ENCODE results near the gene PSMD13. TPM values are rescaled to one million over a fixed set of nuclear protein-coding genes. Genes with fewer than 3 reads are reported as not detected.
"Not testable (repeated sequence)": the region's sequence is repeated elsewhere in the genome, so short reads cannot be mapped to it uniquely, and the experiment has no call there.

PSMD13 gene
- total RNA-seq, 8 experiments from 2014 or later = 106 to 155 (median 141) TPM

GRCh38 chr11:216081-216974 lies 20.4 kb upstream of the PSMD13 start:
- Histone ChIP-seq H3K4me3 (no peak overlapping the region), H3K27ac (no peak overlapping the region), H3K4me1 (replicated peaks in 1 of 2) (no peaks in the 10 kb centered on the region)
- in situ Hi-C loops (cut with MboI; ENCODE audit: low pct_unique_long_range_greater_than_20kb in 2 of 9, low sequenced_read_pairs in 9 of 9, unreplicated experiment in 9 of 9) = no loop called here
- 20 to 100% (median 95%) methylated on average over 1 to 10 of the region's 11 CpGs; no CpG with 5 or more reads in 3 of the 10 experiments for WGBS, 10 experiments
- peak in 4 of 8 experiments; percentile 3 to 68 (median 16) for ATAC-seq (replicated peaks in 6 of 8)

GRCh38 chr11:217704-218103 lies 19.1 kb upstream of the PSMD13 start:
- ATAC-seq (replicated peaks in 6 of 8) = peak in 3 of 8 experiments; percentile 12 to 25 (median 16)
- Histone ChIP-seq H3K4me1 (replicated peaks in 1 of 2) (no peaks in the 10 kb centered on the region), H3K27ac (no peak overlapping the region), H3K4me3 (no peak overlapping the region)
- 80 to 100% (median 80%) methylated on average over 1 to 2 of the region's 3 CpGs; no CpG with 5 or more reads in 7 of the 10 experiments for WGBS, 10 experiments
- in situ Hi-C loops (cut with MboI; ENCODE audit: low pct_unique_long_range_greater_than_20kb in 2 of 9, low sequenced_read_pairs in 9 of 9, unreplicated experiment in 9 of 9) = no loop called here

- 20 to 98% (median 86%) methylated on average over 1 to 16 of the region's 29 CpGs; no CpG with 5 or more reads in 1 of the 10 experiments for WGBS, 10 experiments
- in situ Hi-C loops (cut with MboI; ENCODE audit: low pct_unique_long_range_greater_than_20kb in 2 of 9, low sequenced_read_pairs in 9 of 9, unreplicated experiment in 9 of 9) = no loop called here
Observed at GRCh38 chr11:218815-219593, 17.8 kb upstream of the PSMD13 start.

GRCh38 chr11:220641-221215 lies 16.0 kb upstream of the PSMD13 start:
- no CpG with 5 or more reads among the region's 3 CpGs for WGBS, 10 experiments
- ATAC-seq (replicated peaks in 6 of 8); in situ Hi-C loops (cut with MboI; ENCODE audit: low pct_unique_long_range_greater_than_20kb in 2 of 9, low sequenced_read_pairs in 9 of 9, unreplicated experiment in 9 of 9); H3K4me1 ChIP-seq (replicated peaks in 1 of 2); H3K4me3 ChIP-seq; H3K27ac ChIP-seq: not testable (repeated sequence)

More at GRCh38 chr11:218815-219593, 17.8 kb upstream of the PSMD13 start:
- H3K4me3 ChIP-seq = no peak overlapping the region
- no peak for ATAC-seq (replicated peaks in 6 of 8)
- no peaks in the 10 kb centered on the region for H3K4me1 ChIP-seq (replicated peaks in 1 of 2)
- H3K27ac ChIP-seq = no peak overlapping the region

GRCh38 chr11:221539-221938 lies 15.2 kb upstream of the PSMD13 start:
- Histone ChIP-seq H3K4me3 (no peak overlapping the region), H3K4me1 (replicated peaks in 1 of 2) (no peaks in the 10 kb centered on the region), H3K27ac (no peak overlapping the region)
- no peak for ATAC-seq (replicated peaks in 6 of 8)
- in situ Hi-C loops (cut with MboI; ENCODE audit: low pct_unique_long_range_greater_than_20kb in 2 of 9, low sequenced_read_pairs in 9 of 9, unreplicated experiment in 9 of 9) = no loop called here
- 57 to 100% (median 83%) methylated on average over 2 to 7 of the region's 7 CpGs; no CpG with 5 or more reads in 1 of the 10 experiments for WGBS, 10 experiments

GRCh38 chr11:221998-222789 lies 14.6 kb upstream of the PSMD13 start:
- ATAC-seq (replicated peaks in 6 of 8) = peak in 1 of 8 experiments; percentile 31
- H3K4me1 ChIP-seq (replicated peaks in 1 of 2) = no peaks in the 10 kb centered on the region
- 83 to 100% (median 95%) methylated on average over 1 to 5 of the region's 14 CpGs; no CpG with 5 or more reads in 2 of the 10 experiments for WGBS, 10 experiments
- in situ Hi-C loops (cut with MboI; ENCODE audit: low pct_unique_long_range_greater_than_20kb in 2 of 9, low sequenced_read_pairs in 9 of 9, unreplicated experiment in 9 of 9) = no loop called here
- no peak overlapping the region for H3K4me3 ChIP-seq
- no peak overlapping the region for H3K27ac ChIP-seq

GRCh38 chr11:223026-223789 lies 13.6 kb upstream of the PSMD13 start:
- in situ Hi-C loops (cut with MboI; ENCODE audit: low pct_unique_long_range_greater_than_20kb in 2 of 9, low sequenced_read_pairs in 9 of 9, unreplicated experiment in 9 of 9) = no loop called here
- peak in 1 of 8 experiments; percentile 16 for ATAC-seq (replicated peaks in 6 of 8)
- no peak overlapping the region for H3K27ac ChIP-seq
- 33 to 100% (median 77%) methylated on average over 1 to 10 of the region's 16 CpGs; no CpG with 5 or more reads in 5 of the 10 experiments for WGBS, 10 experiments
- no peaks in the 10 kb centered on the region for H3K4me1 ChIP-seq (replicated peaks in 1 of 2)
- no peak overlapping the region for H3K4me3 ChIP-seq

GRCh38 chr11:223884-224283 lies 12.9 kb upstream of the PSMD13 start:
- H3K4me3 ChIP-seq = no peak overlapping the region
- peak in 2 of 8 experiments; percentile 46 to 84 for ATAC-seq (replicated peaks in 6 of 8)
- H3K4me1 ChIP-seq (replicated peaks in 1 of 2) = no peaks in the 10 kb centered on the region
- no CpG with 5 or more reads among the region's 9 CpGs for WGBS, 10 experiments
- H3K27ac ChIP-seq = no peak overlapping the region
- in situ Hi-C loops (cut with MboI; ENCODE audit: low pct_unique_long_range_greater_than_20kb in 2 of 9, low sequenced_read_pairs in 9 of 9, unreplicated experiment in 9 of 9) = no loop called here

- in situ Hi-C loops (cut with MboI; ENCODE audit: low pct_unique_long_range_greater_than_20kb in 2 of 9, low sequenced_read_pairs in 9 of 9, unreplicated experiment in 9 of 9) = no loop called here
- 80 to 100% (median 98%) methylated on average over 1 to 6 of the region's 7 CpGs; no CpG with 5 or more reads in 1 of the 10 experiments for WGBS, 10 experiments
- no peak for ATAC-seq (replicated peaks in 6 of 8)
- Histone ChIP-seq H3K4me1 (replicated peaks in 1 of 2) (no peaks in the 10 kb centered on the region), H3K4me3 (no peak overlapping the region), H3K27ac (no peak overlapping the region)
Observed at GRCh38 chr11:224424-224823, 12.4 kb upstream of the PSMD13 start.

- 78 to 100% (median 95%) methylated on average over 1 to 7 of the region's 10 CpGs; no CpG with 5 or more reads in 1 of the 10 experiments for WGBS, 10 experiments
- no peak for ATAC-seq (replicated peaks in 6 of 8)
- in situ Hi-C loops (cut with MboI; ENCODE audit: low pct_unique_long_range_greater_than_20kb in 2 of 9, low sequenced_read_pairs in 9 of 9, unreplicated experiment in 9 of 9) = no loop called here
Observed at GRCh38 chr11:225734-226453, 10.9 kb upstream of the PSMD13 start.

GRCh38 chr11:227824-228379 lies 8.9 kb upstream of the PSMD13 start:
- 42 to 100% (median 88%) methylated on average over 1 to 4 of the region's 6 CpGs; no CpG with 5 or more reads in 2 of the 10 experiments for WGBS, 10 experiments
- H3K27ac ChIP-seq = no peak overlapping the region
- H3K4me1 ChIP-seq (replicated peaks in 1 of 2) = no peaks in the 10 kb centered on the region
- peak in 3 of 8 experiments; percentile 18 to 73 (median 55) for ATAC-seq (replicated peaks in 6 of 8)
- in situ Hi-C loops (cut with MboI; ENCODE audit: low pct_unique_long_range_greater_than_20kb in 2 of 9, low sequenced_read_pairs in 9 of 9, unreplicated experiment in 9 of 9) = no loop called here
- no peak overlapping the region for H3K4me3 ChIP-seq

More at GRCh38 chr11:225734-226453, 10.9 kb upstream of the PSMD13 start:
- Histone ChIP-seq H3K4me3 (no peak overlapping the region), H3K4me1 (replicated peaks in 1 of 2) (no peaks in the 10 kb centered on the region), H3K27ac (no peak overlapping the region)
